HepG2 (cell line): ENCODE results near the gene TBC1D20. TPM values are rescaled to one million over a fixed set of nuclear protein-coding genes. Genes with fewer than 3 reads are reported as not detected.

Source experiments
- CAMTA2 ChIP-seq: sonication (generic); formaldehyde crosslinking; IDR thresholded peaks from 2 replicates; pipeline ENCODE4 v1.4.0; 2020; ENCODE audit warnings: mild to moderate bottlenecking, missing genetic modification reagents, borderline replicate concordance
- CHCHD3 ChIP-seq: sonication (generic); formaldehyde crosslinking; IDR thresholded peaks from 2 replicates; pipeline ENCODE4 v1.8.0; 2022; ENCODE audit warnings: mild to moderate bottlenecking, missing genetic modification reagents, moderate library complexity
- CSRNP2 ChIP-seq: sonication (generic); formaldehyde crosslinking; conservative IDR thresholded peaks from 2 replicates; pipeline ENCODE4 v1.8.0; 2022; ENCODE audit warnings: low read depth, missing genetic modification reagents
- FOXJ3 ChIP-seq: sonication (generic); formaldehyde crosslinking; IDR thresholded peaks from 2 replicates; pipeline ENCODE4 v1.4.0; 2020; ENCODE audit warnings: missing genetic modification reagents, mild to moderate bottlenecking, borderline replicate concordance
- GATAD2A ChIP-seq: IDR thresholded peaks from 2 replicates; pipeline ENCODE4 v1.6.1; 2016
- PHB2 ChIP-seq: fragments of 450-650 bp; IDR thresholded peaks from 2 replicates; pipeline ENCODE4 v1.6.1; 2018; ENCODE audit not compliant: partially characterized antibody
- TMF1 ChIP-seq: sonication (generic); formaldehyde crosslinking; IDR thresholded peaks from 2 replicates; pipeline ENCODE4 v1.8.1; 2022; ENCODE audit warnings: low read depth, missing genetic modification reagents
- ZBTB40 ChIP-seq, 2 experiments: fragments of 450-650 bp in 1 of 2; sonication (generic) in 1 of 2; formaldehyde crosslinking in 1 of 2; IDR thresholded peaks; 2 replicates each; pipeline versions ENCODE4 v1.6.1 to v1.8.0; 2016 to 2022; ENCODE audit warnings: antibody characterized with exemption in 1 of 2, mild to moderate bottlenecking in 1 of 2, missing genetic modification reagents in 1 of 2
- ZBTB42 ChIP-seq: sonication (generic); formaldehyde crosslinking; IDR thresholded peaks from 2 replicates; pipeline ENCODE4 v1.5.0; 2020; ENCODE audit warnings: mild to moderate bottlenecking, missing genetic modification reagents
- ZBTB8A ChIP-seq: sonication (generic); formaldehyde crosslinking; IDR thresholded peaks from 2 replicates; pipeline ENCODE4 v1.4.0; 2020; ENCODE audit warnings: mild to moderate bottlenecking, low read depth, missing genetic modification reagents, borderline replicate concordance
- ZNF232 ChIP-seq: sonication (generic); formaldehyde crosslinking; IDR thresholded peaks from 2 replicates; pipeline ENCODE4 v1.4.0; 2020; ENCODE audit warnings: missing genetic modification reagents, borderline replicate concordance
- ZNF441 ChIP-seq: sonication (generic); formaldehyde crosslinking; IDR thresholded peaks from 2 replicates; pipeline ENCODE4 v1.7.0; 2021; ENCODE audit warnings: missing genetic modification reagents, borderline replicate concordance
- ZNF567 ChIP-seq: sonication (generic); formaldehyde crosslinking; IDR thresholded peaks from 2 replicates; pipeline ENCODE4 v1.8.1; 2023; ENCODE audit warnings: mild to moderate bottlenecking, missing genetic modification reagents, borderline replicate concordance
- ZNF616 ChIP-seq: sonication (generic); formaldehyde crosslinking; IDR thresholded peaks from 2 replicates; pipeline ENCODE4 v1.5.0; 2020; ENCODE audit warnings: low read depth, mild to moderate bottlenecking, missing genetic modification reagents
- ZNF619 ChIP-seq: sonication (generic); formaldehyde crosslinking; IDR thresholded peaks from 2 replicates; pipeline ENCODE4 v1.4.0; 2020; ENCODE audit warnings: mild to moderate bottlenecking, missing genetic modification reagents
- polyA plus RNA-seq, 8 experiments: library from polyadenylated mRNA; depleted of rRNA in 3 of 8; stranded (reverse) in 7 of 8; unstranded in 1 of 8; fragments of >200 nt; fragmentation: Illumina TruSeq in 4 of 8; extraction: Trizol in 4 of 8; gene quantifications; 2 replicates each; pipeline versions ENCODE4 v1.2.1 to v1.2.3, GENCODE V29; 2011 to 2016; ENCODE audit warnings: low read depth in 4 of 8, missing spikeins in 1 of 8, mixed read lengths in 1 of 8; ENCODE audit not compliant: insufficient read depth in 1 of 8
- total RNA-seq, 5 experiments: library from RNA; depleted of rRNA; stranded (reverse); fragments of >200 nt; fragmentation: Illumina TruSeq; extraction: Trizol; gene quantifications; 2 replicates each; pipeline ENCODE4 v1.2.3, GENCODE V29; 2016; ENCODE audit warnings: low read depth in 1 of 5
- TF ChIP-seq, protein P1 (sequence below): sonication (generic); formaldehyde crosslinking; IDR thresholded peaks from 2 replicates; pipeline ENCODE4 v1.8.0; 2022; ENCODE audit warnings: missing genetic modification reagents, mild to moderate bottlenecking, borderline replicate concordance

The TBC1D20 gene
- total and polyA plus RNA-seq, 2 of the 13 experiments (the other 11 are each of a cell fraction or from before 2014, with no cell fraction given), result 36.6 to 47.1 TPM

DNA sequence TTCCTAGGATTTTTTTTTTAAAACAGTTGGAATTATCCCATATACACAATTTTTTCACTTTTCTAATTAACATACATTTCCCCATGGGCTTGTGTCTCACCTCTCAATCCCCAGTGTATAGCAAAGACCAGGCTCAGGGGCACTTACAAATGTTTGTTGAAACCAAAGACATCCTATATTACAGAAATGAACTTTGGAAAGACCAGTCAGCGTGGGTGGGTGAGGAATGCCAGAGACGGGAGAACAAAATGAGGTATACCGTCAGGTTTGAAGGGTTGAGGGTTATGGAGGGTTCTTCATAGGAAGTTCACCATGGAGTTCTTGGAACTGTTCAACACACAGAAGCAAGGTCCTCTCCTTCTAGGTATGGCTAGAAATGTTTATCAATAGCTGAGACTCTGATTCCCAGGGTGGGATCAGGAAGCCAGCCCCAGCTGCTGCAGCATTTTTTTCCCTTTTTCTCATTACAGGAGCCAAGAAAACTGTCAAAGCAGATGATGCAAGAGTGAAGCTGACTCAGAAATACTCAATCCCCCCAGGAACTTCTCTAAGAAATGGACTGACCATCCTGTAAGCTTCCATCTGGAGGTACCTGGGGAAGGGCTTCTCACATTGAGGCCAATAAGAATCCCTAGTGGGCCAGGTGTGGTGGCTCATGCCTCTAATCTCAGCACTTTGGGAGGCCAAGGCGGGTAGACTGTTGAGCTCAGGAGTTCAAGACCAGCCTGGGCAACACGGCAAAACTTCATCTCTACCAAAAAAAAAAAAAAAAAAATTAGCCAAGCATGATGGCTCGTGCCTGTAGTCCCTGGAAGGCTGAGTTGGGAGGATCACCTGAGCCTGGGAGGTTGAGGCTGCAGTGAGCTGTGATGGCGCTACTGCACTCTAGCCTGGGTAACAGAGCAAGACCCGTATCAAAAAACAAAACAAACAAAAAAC is 15.9 kb upstream of the TBC1D20 start (continued):
- TF ChIP-seq ZBTB40 (IDR thresholded peaks at IDR 0.05) (no peak), ZBTB40 (CRISPR knock-in tag; IDR thresholded peaks at IDR 0.05) (no peak), CSRNP2 (CRISPR knock-in tag) (no peak), CAMTA2 (no peak), CHCHD3 (0 out of 2 replicates have a peak, but pooled peaks have one; percentile 39), ZNF567 (CRISPR knock-in tag) (no peak), ZNF616 (CRISPR knock-in tag) (no peak), ZNF441 (CRISPR knock-in tag) (no peak), GATAD2A (CRISPR knock-in tag) (peak; percentile 19; the same call in 1 of the 2 replicates), PHB2 (no peak), ZBTB42 (no peak), ZNF619 (CRISPR knock-in tag) (no peak), ZBTB8A (CRISPR knock-in tag) (no peak), ZNF232 (CRISPR knock-in tag) (no peak), TMF1 (no peak), FOXJ3 (CRISPR knock-in tag) (0 out of 2 replicates have a peak, but pooled peaks have one; percentile 26)
- TF ChIP-seq, protein P1, sequence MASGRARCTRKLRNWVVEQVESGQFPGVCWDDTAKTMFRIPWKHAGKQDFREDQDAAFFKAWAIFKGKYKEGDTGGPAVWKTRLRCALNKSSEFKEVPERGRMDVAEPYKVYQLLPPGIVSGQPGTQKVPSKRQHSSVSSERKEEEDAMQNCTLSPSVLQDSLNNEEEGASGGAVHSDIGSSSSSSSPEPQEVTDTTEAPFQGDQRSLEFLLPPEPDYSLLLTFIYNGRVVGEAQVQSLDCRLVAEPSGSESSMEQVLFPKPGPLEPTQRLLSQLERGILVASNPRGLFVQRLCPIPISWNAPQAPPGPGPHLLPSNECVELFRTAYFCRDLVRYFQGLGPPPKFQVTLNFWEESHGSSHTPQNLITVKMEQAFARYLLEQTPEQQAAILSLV (CRISPR knock-in tag), result 0 out of 2 replicates have a peak, but pooled peaks have one; percentile 15
